ENCODE data around the gene PCNX4.

Gene PCNX4

GRCh38 chr14:60206249-60206670 is 114.5 kb downstream of the PCNX4 start:
- no peak for DNase-seq (ENCODE audit: low spot score)

DNA sequence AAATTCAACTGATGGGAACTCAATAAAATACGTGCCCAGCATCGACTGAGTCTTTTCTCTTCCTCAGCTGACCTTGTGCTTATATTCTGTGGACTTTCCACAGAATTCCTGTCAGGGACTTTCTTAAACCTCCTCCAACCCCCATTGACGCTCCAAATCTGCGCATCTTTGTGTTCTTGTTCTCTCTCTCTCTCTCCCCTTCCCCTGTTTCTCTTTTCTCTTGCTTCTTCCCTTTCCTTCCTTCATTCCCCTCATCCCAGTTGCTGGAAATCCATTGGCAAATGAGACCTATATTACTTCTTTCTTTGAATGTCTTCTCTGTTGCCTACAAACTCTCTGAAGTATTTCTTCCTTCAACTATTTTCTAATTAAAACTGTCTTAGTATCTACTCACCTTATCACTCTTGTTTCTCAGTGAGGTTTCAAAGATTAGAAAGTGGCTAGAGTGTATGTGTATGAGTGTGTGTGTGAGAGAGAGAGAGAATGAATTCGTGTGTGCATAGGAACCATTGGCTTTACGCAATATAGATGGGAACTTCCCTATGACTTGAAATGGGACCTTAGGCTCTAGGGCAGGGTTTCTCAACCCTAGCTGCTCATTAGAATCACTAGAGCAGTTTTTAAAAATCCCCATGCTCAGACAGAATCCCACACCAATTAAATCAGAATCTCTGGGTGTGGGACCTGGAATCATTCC is 115.3 kb downstream of the PCNX4 start:
- DNase-seq (ENCODE audit: low spot score) = no peak

GRCh38 chr14:60210703-60211102 is 119.0 kb downstream of the PCNX4 start:
- DNase-seq (ENCODE audit: low spot score) = no peak

GRCh38 chr14:60211153-60211552 is 119.4 kb downstream of the PCNX4 start:
- no peak for DNase-seq (ENCODE audit: low spot score)

DNA sequence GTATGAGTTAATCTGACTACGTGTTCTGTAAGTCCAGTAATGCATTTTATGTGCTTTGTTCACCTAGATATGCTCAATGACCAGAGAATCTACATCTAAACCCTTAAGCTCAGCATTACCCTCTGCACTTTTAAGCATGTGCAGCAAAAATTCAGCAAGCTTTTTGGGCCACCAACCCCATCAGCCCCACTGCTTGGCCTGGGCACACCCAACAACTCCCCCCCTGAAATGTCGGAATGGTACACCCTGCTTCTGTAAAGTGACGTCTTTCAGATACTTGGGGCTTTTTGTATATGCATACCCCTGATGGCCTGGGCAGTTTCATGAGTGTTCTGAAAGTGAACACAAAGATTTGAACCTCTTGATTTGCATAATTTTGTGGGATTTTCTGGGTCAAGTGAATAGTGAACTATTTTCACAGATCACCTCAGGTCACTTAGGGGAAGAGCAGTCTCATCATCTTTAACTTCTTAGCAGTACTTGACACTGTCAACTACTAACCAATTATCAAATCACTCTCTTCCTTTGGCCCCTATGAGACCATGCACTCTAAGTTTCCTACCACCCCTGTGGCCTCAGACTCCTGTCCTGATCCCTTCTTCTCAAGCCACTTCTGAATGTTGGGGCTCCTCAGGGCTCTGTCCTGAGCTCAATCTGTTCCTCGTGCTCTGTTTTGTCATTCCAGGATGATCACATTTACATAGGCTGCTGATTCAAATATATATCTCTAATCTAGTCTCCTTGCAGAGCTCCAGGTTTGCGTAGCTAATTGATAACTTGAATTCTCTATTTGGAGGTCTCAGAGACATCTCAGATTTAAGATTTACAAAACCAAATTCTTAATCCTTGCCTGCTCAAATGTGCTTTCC is 121.0 kb downstream of the PCNX4 start:
- DNase-seq (ENCODE audit: low spot score) = no peak

DNA sequence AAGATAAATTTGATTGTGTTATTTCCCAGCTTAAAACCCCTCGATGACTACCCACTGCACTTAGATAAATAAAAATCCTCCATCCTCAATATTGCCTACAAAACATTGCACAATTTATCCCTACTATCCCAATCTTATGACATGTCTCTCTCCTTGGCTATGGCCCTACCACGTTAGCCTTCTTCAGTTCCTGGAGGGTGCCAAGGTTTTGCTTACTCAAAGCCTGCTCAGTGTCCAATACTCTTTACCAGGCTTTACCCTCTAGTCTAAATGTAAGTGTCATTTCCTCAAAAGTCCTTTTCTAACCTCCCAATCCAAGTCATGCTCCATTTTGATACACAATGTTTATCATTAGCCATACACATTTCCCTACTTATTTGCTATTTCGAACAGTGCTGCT is 122.3 kb downstream of the PCNX4 start:
- no peak for DNase-seq (ENCODE audit: low spot score)

- DNase-seq (ENCODE audit: low spot score) = no peak
Observed at GRCh38 chr14:60214415-60215126, 122.8 kb downstream of the PCNX4 start.

DNA sequence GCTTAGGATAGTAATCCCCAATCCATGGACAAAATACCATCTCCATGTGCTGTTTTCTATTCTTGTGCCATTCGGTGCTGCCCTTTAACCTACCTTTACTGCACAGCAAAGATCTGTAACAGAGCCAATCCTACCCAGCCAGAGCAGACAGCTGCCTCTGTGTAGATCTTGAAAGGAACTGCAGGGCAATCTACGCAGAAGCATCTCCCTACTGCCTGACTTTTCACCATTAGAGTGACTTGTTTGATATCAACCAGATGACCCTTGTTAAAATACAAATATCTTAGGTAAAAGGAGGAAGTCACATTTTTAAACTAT is 123.4 kb downstream of the PCNX4 start:
- no peak for DNase-seq (ENCODE audit: low spot score)

DNA sequence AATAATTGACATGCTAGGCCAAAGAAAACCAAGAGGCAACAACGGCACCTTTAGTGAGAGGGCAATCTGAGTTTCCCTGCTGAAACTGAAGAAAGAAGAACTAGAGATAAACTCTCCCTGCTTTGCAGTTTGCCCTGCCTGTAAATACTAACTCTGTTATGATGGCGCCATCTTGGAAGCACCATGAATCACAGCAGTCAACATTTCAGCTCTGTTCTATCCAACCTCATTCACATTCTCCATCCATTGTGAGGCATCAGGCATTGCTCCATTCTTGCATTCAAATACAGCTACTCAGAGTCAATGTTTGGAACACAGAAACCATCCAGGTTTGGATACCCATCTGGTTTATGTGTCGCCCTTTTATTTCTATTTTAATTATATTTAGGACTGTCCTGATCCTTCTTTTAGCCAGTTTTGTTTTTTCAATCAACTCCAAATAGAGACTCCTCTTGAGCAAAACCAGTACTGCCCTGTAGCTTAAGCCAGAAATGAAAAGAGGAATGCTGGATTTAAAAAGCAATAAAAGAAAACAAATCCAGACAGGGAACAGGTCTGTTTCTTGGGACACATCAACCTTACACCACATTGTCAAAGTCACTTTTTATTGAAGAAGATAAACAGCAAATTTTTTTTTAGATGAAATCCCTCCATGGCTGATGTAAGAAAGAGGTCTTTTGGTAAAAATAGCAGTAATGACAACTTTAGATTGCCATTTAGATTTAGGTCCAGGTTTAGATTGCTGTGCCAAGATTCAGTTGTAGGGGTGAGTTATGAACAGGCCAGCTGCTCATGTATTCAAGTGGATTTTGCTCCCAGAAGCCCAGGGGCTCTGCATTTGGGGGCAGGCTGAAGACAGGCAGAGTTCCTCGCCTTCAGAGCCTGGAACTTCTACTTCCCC is 124.0 kb downstream of the PCNX4 start:
- no peak for DNase-seq (ENCODE audit: low spot score)

- DNase-seq (ENCODE audit: low spot score) = no peak
Observed at GRCh38 chr14:60217713-60218112, 126.0 kb downstream of the PCNX4 start.
